ENCODE results near the gene PIPOX. TPM values are rescaled to one million over a fixed set of nuclear protein-coding genes. Genes with fewer than 3 reads are reported as not detected.

PIPOX gene
- total RNA-seq, 4 donors from 2014 or later: 0.80 to 2.5 (median 1.5) TPM

DNA sequence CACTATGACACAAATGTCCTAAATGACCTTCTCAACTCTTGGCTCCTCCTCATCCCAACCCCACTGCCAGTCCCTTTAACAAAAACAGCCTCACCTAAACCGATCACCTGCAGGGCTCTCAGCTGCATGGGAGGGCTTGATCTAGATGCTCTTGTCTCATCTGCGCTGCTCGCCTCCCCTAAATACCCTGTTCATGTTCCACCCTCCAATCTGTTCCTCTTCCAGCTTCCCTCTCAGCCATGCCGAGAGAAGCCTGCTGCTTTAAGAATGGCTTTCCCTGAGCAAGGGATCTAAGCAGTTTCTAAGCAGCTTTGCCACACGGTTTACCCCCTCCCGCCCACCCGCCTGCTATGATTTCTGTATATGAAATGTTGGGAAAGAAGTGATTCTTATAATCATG is 23.7 kb downstream of the PIPOX start:
- DNase-seq (ENCODE audit: low spot score in 2 of 2): no peak
- no peak overlapping the region for H3K4me3 ChIP-seq (ENCODE audit: low read depth, poor library complexity, severe bottlenecking)
- 49 to 53% methylated on average over 7 of the region's 7 CpGs for WGBS, 2 donors
- no peak for TF ChIP-seq POLR2A (IDR thresholded peaks at IDR 0.05)
- TF ChIP-seq, protein P1, sequence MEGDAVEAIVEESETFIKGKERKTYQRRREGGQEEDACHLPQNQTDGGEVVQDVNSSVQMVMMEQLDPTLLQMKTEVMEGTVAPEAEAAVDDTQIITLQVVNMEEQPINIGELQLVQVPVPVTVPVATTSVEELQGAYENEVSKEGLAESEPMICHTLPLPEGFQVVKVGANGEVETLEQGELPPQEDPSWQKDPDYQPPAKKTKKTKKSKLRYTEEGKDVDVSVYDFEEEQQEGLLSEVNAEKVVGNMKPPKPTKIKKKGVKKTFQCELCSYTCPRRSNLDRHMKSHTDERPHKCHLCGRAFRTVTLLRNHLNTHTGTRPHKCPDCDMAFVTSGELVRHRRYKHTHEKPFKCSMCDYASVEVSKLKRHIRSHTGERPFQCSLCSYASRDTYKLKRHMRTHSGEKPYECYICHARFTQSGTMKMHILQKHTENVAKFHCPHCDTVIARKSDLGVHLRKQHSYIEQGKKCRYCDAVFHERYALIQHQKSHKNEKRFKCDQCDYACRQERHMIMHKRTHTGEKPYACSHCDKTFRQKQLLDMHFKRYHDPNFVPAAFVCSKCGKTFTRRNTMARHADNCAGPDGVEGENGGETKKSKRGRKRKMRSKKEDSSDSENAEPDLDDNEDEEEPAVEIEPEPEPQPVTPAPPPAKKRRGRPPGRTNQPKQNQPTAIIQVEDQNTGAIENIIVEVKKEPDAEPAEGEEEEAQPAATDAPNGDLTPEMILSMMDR (IDR thresholded peaks at IDR 0.05): no peak
- intact Hi-C loops (cut with DNase I; ENCODE audit: low total_unique reads): no loop called here

DNA sequence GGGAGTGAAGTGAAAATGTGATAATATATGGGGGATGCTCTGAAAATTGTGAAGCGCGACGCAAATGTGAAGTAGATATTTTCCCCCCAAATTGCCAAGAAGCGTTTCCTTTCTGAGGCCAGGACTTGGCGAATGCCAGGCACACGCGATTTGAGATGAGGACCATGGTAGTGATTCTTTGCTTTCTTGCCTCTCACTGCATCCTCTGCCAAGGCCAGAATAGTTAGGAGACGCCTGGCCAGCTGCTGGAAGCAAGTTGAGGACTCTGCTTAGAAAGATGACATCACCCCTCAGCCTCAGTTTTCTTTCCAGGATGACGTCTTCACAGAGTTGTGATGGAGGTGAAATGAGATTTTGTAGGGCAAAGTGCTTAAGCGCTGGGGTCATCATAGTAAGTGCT is 25.9 kb downstream of the PIPOX start:
- no peak for TF ChIP-seq POLR2A (IDR thresholded peaks at IDR 0.05)
- TF ChIP-seq, protein P1 (IDR thresholded peaks at IDR 0.05): no peak
- H3K4me3 ChIP-seq (ENCODE audit: low read depth, poor library complexity, severe bottlenecking): no peak overlapping the region
- 67 to 75% methylated on average over 10 of the region's 10 CpGs for WGBS, 2 donors
- no peak for DNase-seq (ENCODE audit: low spot score in 2 of 2)
- intact Hi-C loops (cut with DNase I; ENCODE audit: low total_unique reads): no loop called here

DNA sequence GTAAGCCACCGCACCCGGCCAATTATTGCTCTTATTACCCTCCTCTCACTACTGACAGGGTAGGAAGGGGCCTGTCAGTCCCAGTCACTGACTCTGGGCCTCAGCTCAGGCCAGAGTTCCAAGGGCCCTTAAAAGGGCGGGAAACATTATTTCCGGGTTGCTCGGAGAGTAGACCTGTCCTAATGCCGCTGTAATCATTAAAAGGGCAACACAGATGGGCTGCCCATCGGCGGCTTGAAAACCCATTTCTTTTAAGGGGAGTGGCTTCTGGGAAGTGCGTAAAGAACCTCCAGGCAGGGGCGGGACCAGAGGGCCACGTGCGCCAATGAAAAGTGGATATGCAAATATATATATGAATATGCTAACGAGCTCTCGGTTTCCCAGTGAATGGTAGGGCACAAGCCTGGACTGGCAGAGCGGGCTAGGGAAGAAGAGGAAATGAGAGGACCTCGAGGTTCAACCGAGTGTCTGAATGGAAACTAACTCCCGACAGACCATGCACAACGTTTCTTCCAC is 26.6 kb downstream of the PIPOX start:
- WGBS, 2 donors: 40 to 48% methylated on average over 19 of the region's 19 CpGs
- TF ChIP-seq POLR2A (IDR thresholded peaks at IDR 0.05): no peak
- TF ChIP-seq, protein P1 (IDR thresholded peaks at IDR 0.05): no peak
- intact Hi-C loops (cut with DNase I; ENCODE audit: low total_unique reads): no loop called here
- DNase-seq (ENCODE audit: low spot score in 2 of 2): no peak
- H3K4me3 ChIP-seq (ENCODE audit: low read depth, poor library complexity, severe bottlenecking): no peak overlapping the region

DNA sequence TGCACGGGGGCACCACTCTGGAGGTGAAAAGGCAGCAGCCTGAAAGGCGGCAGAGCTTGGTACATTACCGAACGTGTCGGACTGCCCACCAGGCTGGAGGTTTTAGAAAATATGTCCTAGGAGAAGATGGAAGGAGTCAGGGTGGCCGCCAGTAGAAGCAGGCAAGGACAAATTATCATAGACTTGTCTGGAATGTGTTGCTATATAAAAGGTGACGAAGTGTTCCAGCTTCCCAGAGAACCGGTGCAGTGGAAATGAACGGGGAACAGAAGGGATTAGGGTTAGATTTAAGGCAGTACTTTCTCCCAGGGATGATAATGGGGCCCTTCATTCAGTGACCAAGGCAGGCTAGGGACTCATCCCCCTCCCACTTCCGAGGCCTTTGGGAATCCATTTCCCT is 27.4 kb downstream of the PIPOX start:
- no peak overlapping the region for H3K4me3 ChIP-seq (ENCODE audit: low read depth, poor library complexity, severe bottlenecking)
- TF ChIP-seq, protein P1 (IDR thresholded peaks at IDR 0.05): no peak
- TF ChIP-seq POLR2A (IDR thresholded peaks at IDR 0.05): no peak
- WGBS, 2 donors: 49 to 50% methylated on average over 10 of the region's 10 CpGs
- intact Hi-C loops (cut with DNase I; ENCODE audit: low total_unique reads): no loop called here
- DNase-seq (ENCODE audit: low spot score in 2 of 2): no peak

DNA sequence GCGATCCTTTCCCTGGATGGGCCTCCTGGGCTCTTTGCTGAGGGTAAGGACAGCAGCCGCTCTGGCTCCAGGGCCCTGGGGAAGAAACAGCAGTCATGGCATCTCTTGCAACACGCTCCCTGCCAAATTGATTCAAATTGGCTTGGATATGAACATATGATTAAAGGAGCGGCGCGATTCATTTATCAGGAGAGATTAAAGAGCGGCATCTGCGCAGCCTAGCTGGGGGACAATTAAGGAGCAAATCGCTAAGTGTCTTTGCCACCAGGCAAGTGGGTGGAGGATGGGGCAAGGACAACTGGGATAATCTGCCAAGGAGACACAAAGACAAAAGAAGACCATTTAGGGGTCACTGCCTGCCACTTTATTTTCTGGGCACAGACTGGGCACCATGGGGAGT is 27.8 kb downstream of the PIPOX start:
- WGBS, 2 donors: 47 to 55% methylated on average over 9 of the region's 9 CpGs
- intact Hi-C loops (cut with DNase I; ENCODE audit: low total_unique reads): no loop called here
- DNase-seq (ENCODE audit: low spot score in 2 of 2): no peak
- TF ChIP-seq POLR2A (IDR thresholded peaks at IDR 0.05): no peak
- H3K4me3 ChIP-seq (ENCODE audit: low read depth, poor library complexity, severe bottlenecking): no peak overlapping the region

DNA sequence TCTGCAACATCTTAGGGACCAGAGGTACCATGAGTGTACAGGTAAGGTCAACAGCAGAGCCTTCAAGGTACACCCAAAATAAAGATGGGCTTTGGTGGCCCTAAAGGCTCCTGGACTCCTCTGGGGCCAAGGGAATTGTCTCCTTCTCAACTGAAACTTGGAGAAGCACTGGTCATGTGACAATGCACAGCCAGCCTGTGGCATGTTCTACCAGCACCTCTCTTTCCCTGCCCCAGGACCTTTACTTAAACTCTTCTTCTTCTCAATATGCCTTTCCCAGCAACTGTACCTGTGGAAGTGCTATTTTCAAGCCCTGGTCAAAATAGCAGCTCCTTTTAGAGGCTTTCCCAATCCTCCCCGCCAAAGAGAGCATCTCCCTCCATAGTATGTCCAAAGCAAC is 28.4 kb downstream of the PIPOX start:
- intact Hi-C loops (cut with DNase I; ENCODE audit: low total_unique reads): no loop called here
- TF ChIP-seq POLR2A (IDR thresholded peaks at IDR 0.05): no peak
- TF ChIP-seq, protein P1 (IDR thresholded peaks at IDR 0.05): no peak
- WGBS, 2 donors: 80 to 84% methylated on average over 1 of the region's 1 CpG
- no peak overlapping the region for H3K4me3 ChIP-seq (ENCODE audit: low read depth, poor library complexity, severe bottlenecking)
- no peak for DNase-seq (ENCODE audit: low spot score in 2 of 2)
